D721Med (cell line): Measurements from ENCODE around the gene KCNMB1.
A peak's percentile ranks its signal among the peaks of the same experiment; 100 is the strongest.

Experiments used
- DNase-seq: peaks from one replicate; pipeline ENCODE4 v3.0.0; 2011; ENCODE audit warnings: low spot score; ENCODE audit not compliant: insufficient read length
- FAIRE-seq: peaks from 2 replicates; lab custom pipeline; 2011; peaks lifted over from hg19 to GRCh38; lab: Jason Lieb, UNC
- TF ChIP-seq, protein P1 (sequence below): IDR thresholded peaks from 2 replicates; pipeline ENCODE4 v1.5.1; 2012; ENCODE audit warnings: mild to moderate bottlenecking, control low read depth; ENCODE audit not compliant: insufficient read depth; ENCODE audit errors: missing control alignments

Gene KCNMB1

DNA sequence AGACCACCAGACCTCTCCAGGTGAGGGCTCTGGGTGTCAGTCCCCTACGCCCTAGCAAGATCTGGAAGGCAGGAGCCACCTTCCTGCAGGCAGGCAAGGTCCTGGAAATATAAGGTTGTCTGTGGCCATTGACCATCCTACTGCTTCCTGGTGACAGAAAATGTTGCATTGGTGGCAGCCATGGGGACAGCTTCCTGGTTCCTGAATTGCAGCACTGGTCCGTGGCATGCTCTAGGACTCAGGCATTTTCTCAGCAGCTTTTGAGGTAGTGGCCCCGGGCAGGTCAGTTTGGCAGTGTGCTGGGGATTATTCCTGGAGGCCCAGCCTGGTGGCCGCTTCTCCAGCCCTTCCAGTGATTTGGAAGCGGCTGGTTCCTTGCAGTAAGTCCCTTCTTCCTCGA lies 36.6 kb upstream of the KCNMB1 start:
- DNase-seq = no peak
- no peak for FAIRE-seq
- TF ChIP-seq, protein P1, sequence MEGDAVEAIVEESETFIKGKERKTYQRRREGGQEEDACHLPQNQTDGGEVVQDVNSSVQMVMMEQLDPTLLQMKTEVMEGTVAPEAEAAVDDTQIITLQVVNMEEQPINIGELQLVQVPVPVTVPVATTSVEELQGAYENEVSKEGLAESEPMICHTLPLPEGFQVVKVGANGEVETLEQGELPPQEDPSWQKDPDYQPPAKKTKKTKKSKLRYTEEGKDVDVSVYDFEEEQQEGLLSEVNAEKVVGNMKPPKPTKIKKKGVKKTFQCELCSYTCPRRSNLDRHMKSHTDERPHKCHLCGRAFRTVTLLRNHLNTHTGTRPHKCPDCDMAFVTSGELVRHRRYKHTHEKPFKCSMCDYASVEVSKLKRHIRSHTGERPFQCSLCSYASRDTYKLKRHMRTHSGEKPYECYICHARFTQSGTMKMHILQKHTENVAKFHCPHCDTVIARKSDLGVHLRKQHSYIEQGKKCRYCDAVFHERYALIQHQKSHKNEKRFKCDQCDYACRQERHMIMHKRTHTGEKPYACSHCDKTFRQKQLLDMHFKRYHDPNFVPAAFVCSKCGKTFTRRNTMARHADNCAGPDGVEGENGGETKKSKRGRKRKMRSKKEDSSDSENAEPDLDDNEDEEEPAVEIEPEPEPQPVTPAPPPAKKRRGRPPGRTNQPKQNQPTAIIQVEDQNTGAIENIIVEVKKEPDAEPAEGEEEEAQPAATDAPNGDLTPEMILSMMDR = no peak

DNA sequence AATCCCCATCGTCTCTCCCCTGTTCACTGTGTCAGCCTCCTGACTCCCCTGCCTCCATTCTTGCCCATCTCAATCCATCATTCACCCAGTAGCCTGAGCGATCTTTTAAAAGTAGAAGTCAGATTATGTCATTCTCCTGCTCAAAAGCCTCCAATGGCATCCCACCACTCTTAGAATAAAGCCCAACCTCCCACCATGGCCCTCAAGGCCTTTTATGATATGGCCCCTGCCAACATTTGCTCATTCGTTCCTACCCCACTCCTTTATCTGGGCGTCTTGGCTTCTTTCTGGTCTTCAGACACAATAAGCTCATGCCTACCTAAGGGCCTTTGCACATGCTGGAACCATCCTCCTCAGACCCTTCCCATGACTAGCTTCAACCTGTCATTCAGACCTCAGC lies 35.5 kb upstream of the KCNMB1 start:
- TF ChIP-seq, protein P1 = no peak
- DNase-seq (no peak), FAIRE-seq (no peak)

DNA sequence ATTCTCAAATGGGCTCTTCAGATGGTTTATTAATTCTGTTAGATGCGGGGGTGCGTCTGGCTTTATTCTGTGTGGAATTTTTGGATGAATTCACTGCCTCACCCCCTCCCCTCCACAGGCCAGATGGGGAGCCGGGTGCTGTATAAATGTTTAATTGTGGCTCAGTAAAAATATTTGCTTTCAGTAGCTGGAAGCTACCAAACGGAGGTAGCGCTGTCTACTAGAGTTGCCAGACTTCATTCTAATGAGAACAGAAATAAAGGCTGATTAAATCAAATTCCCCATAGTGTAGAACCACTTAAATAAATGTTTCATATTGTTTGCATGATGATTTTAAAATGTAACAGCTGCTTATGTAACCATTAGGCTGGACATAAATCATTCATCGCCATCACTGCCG lies 34.5 kb upstream of the KCNMB1 start:
- no peak for FAIRE-seq
- no peak for DNase-seq
- TF ChIP-seq, protein P1 = no peak

DNA sequence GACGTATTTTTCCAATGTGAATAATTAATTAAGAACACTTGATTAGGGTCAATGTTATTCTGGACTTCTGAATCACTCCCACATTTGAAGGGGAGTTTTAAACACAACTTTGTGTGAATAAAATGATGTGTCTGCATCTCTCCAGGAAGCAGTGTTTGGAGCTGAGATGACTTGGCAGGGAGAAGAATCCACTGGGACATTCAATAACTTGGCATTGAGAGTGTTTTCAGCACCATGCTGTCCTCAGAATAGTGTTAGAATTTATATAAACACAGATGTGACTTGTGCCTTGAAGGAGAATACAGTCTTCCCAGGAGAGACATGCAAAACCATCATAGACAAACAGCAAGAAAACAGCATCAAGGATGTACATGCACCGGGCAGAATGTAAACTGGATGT lies 32.7 kb upstream of the KCNMB1 start:
- FAIRE-seq = no peak

DNA sequence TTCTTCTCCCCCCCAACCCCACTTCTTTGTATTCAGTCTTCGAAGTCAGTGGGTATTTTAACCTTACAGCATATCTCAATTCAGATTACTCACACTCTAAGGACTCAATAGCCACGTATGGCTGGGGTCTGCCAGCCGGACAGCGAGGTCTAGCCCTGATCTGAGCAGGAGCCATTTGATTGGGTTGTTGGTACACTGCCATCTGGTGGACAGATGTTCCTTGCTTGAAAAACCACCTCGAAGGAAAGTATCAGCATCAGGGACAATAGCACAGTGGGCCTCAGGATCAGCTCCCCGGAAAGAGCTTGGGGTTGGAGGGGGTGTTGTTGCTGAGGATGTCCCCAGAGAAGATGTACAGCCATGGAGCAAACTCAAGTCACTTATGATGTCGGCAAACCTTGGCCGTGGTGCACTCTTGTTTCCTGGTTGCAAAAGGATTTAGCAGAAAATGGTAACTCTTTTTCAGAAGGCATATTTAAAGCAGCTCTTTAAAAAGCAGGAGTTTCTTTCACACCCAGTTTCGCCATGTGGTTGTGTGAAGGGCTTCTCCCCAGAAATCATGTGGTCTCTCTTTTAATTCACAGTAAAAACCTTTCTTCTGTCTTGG lies 31.7 kb upstream of the KCNMB1 start:
- DNase-seq (peak; percentile 58), FAIRE-seq (peak; percentile 35)
- TF ChIP-seq, protein P1 = peak; percentile 77

More for the DNA sequence above, 32.7 kb upstream of the KCNMB1 start:
- no peak for DNase-seq
- TF ChIP-seq, protein P1 = no peak

DNA sequence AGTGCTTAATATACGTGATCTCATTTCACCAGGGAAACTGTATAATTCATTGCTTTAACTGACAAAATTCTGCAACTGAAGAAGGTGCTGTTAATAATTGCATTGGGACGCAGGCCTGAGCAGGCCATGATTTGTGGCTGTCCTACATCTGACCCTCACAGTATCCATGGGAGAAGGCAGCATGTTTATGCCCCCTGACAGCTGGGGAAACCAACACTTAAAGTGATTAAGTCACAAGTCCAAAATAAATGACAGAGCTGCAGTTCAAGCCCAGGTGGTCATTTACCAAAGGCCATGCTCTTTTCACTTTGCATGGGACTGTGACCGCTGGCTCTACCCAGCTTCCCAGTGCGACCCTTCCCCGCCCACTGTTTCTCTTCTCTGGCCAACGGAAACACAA lies 30.5 kb upstream of the KCNMB1 start:
- TF ChIP-seq, protein P1 = no peak
- no peak for FAIRE-seq
- DNase-seq = no peak

DNA sequence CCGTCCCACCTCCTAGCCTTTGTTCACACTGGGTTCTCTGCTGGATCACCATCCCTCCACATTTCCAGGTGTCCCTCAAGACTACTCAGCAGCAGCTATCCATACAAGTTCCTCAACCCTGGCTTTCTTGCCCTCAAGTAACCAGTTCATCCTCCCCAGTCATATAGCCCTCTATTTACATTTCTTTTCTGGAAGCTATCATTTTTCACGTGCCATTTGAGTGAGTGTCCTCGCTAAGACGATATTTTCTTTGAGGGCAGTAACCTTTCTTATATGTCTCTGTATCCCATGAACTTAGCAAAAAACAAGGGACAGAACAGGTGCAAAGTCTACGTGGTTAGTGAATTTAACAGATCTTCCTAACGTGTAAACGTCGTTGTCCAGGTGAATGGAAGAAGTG lies 29.6 kb upstream of the KCNMB1 start:
- DNase-seq = no peak
- FAIRE-seq = no peak
- TF ChIP-seq, protein P1 = no peak
